ENCODE data around the gene B2M.

The B2M gene

DNA sequence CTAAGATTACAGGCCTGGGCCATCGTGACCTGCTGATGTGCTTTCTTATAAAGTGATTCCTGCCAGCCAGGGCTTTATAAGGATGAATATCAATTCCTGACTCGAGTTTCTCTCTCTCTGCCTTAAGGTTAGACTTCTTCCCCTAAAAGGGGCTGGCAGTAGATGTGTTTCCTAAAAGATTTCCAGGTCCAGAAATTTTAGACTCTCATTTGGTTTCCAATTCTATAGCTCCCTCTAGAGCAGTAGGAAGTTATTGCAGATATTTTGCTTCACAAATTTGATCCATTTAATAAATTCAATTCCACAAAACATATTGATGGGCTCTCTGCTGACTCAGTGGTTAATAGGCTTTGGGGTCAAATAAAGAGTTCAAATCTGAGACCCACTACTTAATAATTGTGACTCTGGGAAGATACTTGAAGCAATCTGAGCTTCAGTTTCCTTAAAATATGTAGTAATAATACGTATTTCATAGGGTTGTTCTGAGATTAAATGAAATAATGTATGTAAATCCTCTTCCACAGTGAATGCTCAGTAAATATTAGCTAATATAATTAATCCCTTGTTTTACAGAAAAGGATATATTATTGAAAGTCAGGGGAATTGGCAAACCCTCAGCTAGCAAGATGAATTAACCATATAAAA, 27.1 kb downstream of the B2M start:
- TF ChIP-seq RAD21 (IDR thresholded peaks at IDR 0.05; ENCODE audit: low read depth) (peak; percentile 81), EGR1 (IDR thresholded peaks at IDR 0.05) (no peak)

- TF ChIP-seq TCF12 (IDR thresholded peaks at IDR 0.05; ENCODE audit: low read depth) (no peak), ZBTB7A (IDR thresholded peaks at IDR 0.05; ENCODE audit: low read depth) (no peak), TEAD4 (IDR thresholded peaks at IDR 0.05) (no peak), RAD21 (IDR thresholded peaks at IDR 0.05; ENCODE audit: low read depth) (no peak), CEBPB (IDR thresholded peaks at IDR 0.05) (no peak), TAF1 (IDR thresholded peaks at IDR 0.05; ENCODE audit: low read depth) (no peak), YY1 (IDR thresholded peaks at IDR 0.05; ENCODE audit: low read depth) (no peak), NFIC (IDR thresholded peaks at IDR 0.05) (no peak), EGR1 (IDR thresholded peaks at IDR 0.05) (no peak), FOXM1 (IDR thresholded peaks at IDR 0.05; ENCODE audit: borderline replicate concordance, low read depth) (no peak), EP300 (IDR thresholded peaks at IDR 0.05; ENCODE audit: borderline replicate concordance) (no peak), CREB1 (IDR thresholded peaks at IDR 0.05; ENCODE audit: low read depth) (no peak)
- TF ChIP-seq, protein P1, sequence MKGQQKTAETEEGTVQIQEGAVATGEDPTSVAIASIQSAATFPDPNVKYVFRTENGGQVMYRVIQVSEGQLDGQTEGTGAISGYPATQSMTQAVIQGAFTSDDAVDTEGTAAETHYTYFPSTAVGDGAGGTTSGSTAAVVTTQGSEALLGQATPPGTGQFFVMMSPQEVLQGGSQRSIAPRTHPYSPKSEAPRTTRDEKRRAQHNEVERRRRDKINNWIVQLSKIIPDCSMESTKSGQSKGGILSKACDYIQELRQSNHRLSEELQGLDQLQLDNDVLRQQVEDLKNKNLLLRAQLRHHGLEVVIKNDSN (IDR thresholded peaks at IDR 0.05), result no peak
- TF ChIP-seq, protein P2, sequence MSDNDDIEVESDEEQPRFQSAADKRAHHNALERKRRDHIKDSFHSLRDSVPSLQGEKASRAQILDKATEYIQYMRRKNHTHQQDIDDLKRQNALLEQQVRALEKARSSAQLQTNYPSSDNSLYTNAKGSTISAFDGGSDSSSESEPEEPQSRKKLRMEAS (IDR thresholded peaks at IDR 0.05), result no peak
- TF ChIP-seq, protein P3, sequence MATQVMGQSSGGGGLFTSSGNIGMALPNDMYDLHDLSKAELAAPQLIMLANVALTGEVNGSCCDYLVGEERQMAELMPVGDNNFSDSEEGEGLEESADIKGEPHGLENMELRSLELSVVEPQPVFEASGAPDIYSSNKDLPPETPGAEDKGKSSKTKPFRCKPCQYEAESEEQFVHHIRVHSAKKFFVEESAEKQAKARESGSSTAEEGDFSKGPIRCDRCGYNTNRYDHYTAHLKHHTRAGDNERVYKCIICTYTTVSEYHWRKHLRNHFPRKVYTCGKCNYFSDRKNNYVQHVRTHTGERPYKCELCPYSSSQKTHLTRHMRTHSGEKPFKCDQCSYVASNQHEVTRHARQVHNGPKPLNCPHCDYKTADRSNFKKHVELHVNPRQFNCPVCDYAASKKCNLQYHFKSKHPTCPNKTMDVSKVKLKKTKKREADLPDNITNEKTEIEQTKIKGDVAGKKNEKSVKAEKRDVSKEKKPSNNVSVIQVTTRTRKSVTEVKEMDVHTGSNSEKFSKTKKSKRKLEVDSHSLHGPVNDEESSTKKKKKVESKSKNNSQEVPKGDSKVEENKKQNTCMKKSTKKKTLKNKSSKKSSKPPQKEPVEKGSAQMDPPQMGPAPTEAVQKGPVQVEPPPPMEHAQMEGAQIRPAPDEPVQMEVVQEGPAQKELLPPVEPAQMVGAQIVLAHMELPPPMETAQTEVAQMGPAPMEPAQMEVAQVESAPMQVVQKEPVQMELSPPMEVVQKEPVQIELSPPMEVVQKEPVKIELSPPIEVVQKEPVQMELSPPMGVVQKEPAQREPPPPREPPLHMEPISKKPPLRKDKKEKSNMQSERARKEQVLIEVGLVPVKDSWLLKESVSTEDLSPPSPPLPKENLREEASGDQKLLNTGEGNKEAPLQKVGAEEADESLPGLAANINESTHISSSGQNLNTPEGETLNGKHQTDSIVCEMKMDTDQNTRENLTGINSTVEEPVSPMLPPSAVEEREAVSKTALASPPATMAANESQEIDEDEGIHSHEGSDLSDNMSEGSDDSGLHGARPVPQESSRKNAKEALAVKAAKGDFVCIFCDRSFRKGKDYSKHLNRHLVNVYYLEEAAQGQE (IDR thresholded peaks at IDR 0.05; ENCODE audit: low read depth), result no peak
These were observed 42.0 kb downstream of the B2M start for GRCh38 chr15:44753345-44753744.

DNA sequence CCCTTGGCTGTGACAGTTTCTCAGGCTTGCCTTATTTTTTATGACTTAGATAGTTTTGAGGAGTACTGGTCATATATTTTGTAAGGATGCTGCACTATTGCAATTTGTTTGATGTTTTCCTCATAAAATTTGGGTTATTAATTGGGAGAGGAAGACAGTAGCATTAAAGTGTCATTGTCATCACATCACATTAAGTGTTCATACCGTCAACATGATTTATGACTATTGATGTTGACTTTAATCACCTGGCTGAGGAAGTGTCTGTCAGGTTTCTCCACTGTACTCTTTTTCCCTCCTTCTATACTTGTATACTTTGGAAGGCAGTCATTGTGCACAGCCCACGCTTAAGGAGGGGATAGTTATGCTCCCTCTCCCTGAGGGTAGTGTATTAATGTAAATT, 51.9 kb downstream of the B2M start:
- TF ChIP-seq FOXM1 (IDR thresholded peaks at IDR 0.05; ENCODE audit: borderline replicate concordance, low read depth), result no peak
- TF ChIP-seq, protein P3 (IDR thresholded peaks at IDR 0.05; ENCODE audit: low read depth), result no peak
- TF ChIP-seq, protein P2 (IDR thresholded peaks at IDR 0.05), result no peak
- TF ChIP-seq TAF1 (IDR thresholded peaks at IDR 0.05; ENCODE audit: low read depth), result no peak
- TF ChIP-seq ZBTB7A (IDR thresholded peaks at IDR 0.05; ENCODE audit: low read depth), result no peak
- TF ChIP-seq, protein P1 (IDR thresholded peaks at IDR 0.05), result no peak
- no peak for TF ChIP-seq CEBPB (IDR thresholded peaks at IDR 0.05)
- TF ChIP-seq TCF12 (IDR thresholded peaks at IDR 0.05; ENCODE audit: low read depth), result no peak
- no peak for TF ChIP-seq CREB1 (IDR thresholded peaks at IDR 0.05; ENCODE audit: low read depth)
- TF ChIP-seq EP300 (IDR thresholded peaks at IDR 0.05; ENCODE audit: borderline replicate concordance), result no peak
- no peak for TF ChIP-seq RAD21 (IDR thresholded peaks at IDR 0.05; ENCODE audit: low read depth)

GRCh38 chr15:44763848-44764247, 52.5 kb downstream of the B2M start:
- TF ChIP-seq, protein P1 (IDR thresholded peaks at IDR 0.05), result no peak
- TF ChIP-seq ZBTB7A (IDR thresholded peaks at IDR 0.05; ENCODE audit: low read depth), result no peak
- TF ChIP-seq EP300 (IDR thresholded peaks at IDR 0.05; ENCODE audit: borderline replicate concordance), result no peak
- TF ChIP-seq, protein P3 (IDR thresholded peaks at IDR 0.05; ENCODE audit: low read depth), result no peak
- TF ChIP-seq CREB1 (IDR thresholded peaks at IDR 0.05; ENCODE audit: low read depth), result no peak
- no peak for TF ChIP-seq NFIC (IDR thresholded peaks at IDR 0.05)
- no peak for TF ChIP-seq YY1 (IDR thresholded peaks at IDR 0.05; ENCODE audit: low read depth)

Measured in Ishikawa (cell line).